ENCODE data around the gene SPOPL. TPM values are rescaled to one million over a fixed set of nuclear protein-coding genes. Genes with fewer than 3 reads are reported as not detected.
"Not testable (repeated sequence)": the region's sequence is repeated elsewhere in the genome, so short reads cannot be mapped to it uniquely, and the experiment has no call there.

The SPOPL gene
- total RNA-seq (2014; rRNA removed; shearing (Covaris generic); ENCODE audit: low replicate concordance): 26.6 and 30.3 TPM in 2 replicates

- Histone ChIP-seq H2AFZ (ENCODE audit: low read length) (peak within 1 kb of the TSS; percentile 92), H3K4me1 (ENCODE audit: low read length) (peaks cover 45% of the 10 kb centered on the region), H3K27me3 (ENCODE audit: low read length) (no peaks in the 10 kb centered on the region), H3K4me2 (ENCODE audit: low read depth, low read length, poor library complexity, severe bottlenecking) (peak within 1 kb of the TSS; percentile 99), H3K4me3 (ENCODE audit: low read length) (peak within 1 kb of the TSS; percentile 79), H3K79me2 (ENCODE audit: low read length) (peaks cover 55% of the 10 kb centered on the region), H3K9me3 (ENCODE audit: low read length) (no peaks in the 10 kb centered on the region), H3K36me3 (ENCODE audit: insufficient read depth, low read length) (peaks cover 6% of the 10 kb centered on the region), H3K27ac (ENCODE audit: low read length) (peak within 1 kb of the TSS; percentile 98), H3K9me2 (replicated peaks; ENCODE audit: insufficient read depth, low read length) (no peaks in the 10 kb centered on the region), H4K20me1 (ENCODE audit: insufficient read depth, low read depth, low read length) (no peaks in the 10 kb centered on the region), H3K9ac (ENCODE audit: low read length) (peak within 1 kb of the TSS; percentile 97)
- peak; percentile 96 for DNase-seq
Measured at GRCh38 chr2:138501425-138502254, at the start of gene SPOPL. Gene SPOPL (plus strand): TSS chr2:138501770. CDS start chr2:138550217, 48,447 bp downstream.

- Histone ChIP-seq H3K79me2 (ENCODE audit: low read length) (no peaks in the 10 kb centered on the region), H2AFZ (ENCODE audit: low read length) (no peak overlapping the region), H3K27ac (ENCODE audit: low read length) (no peak overlapping the region), H3K4me2 (ENCODE audit: low read depth, low read length, poor library complexity, severe bottlenecking) (no peak overlapping the region), H3K4me1 (ENCODE audit: low read length) (no peaks in the 10 kb centered on the region), H3K36me3 (ENCODE audit: insufficient read depth, low read length) (no peaks in the 10 kb centered on the region), H3K9me2 (replicated peaks; ENCODE audit: insufficient read depth, low read length) (no peaks in the 10 kb centered on the region), H3K4me3 (ENCODE audit: low read length) (no peak overlapping the region), H4K20me1 (ENCODE audit: insufficient read depth, low read depth, low read length) (no peaks in the 10 kb centered on the region), H3K27me3 (ENCODE audit: low read length) (no peaks in the 10 kb centered on the region), H3K9me3 (ENCODE audit: low read length) (no peaks in the 10 kb centered on the region), H3K9ac (ENCODE audit: low read length) (no peak overlapping the region)
- no peak for DNase-seq
Measured at GRCh38 chr2:138452324-138452723, 49.2 kb upstream of the SPOPL start.

DNA sequence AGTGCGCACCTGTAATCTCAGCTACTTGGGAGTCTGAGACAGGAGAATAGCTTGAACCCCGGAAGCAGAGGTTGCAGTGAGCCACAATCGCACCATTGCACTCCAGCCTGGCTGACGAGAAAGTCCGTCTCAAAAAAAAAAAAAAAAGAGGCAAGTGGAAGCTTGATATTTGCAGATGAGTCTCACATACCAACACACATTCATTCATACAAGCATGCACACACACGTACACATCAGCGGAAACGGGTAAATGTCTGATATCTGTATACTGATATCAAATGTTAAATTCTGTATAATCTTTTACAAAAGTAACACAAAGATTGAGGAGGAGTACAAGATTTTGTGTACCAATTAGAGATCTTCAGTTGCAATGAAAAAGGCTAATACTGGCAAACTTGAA is 47.8 kb upstream of the SPOPL start:
- no peaks in the 10 kb centered on the region for H3K9me2 ChIP-seq (replicated peaks; ENCODE audit: insufficient read depth, low read length)
- H3K9ac ChIP-seq (ENCODE audit: low read length): no peak overlapping the region
- no peak overlapping the region for H2AFZ ChIP-seq (ENCODE audit: low read length)
- no peak overlapping the region for H3K4me2 ChIP-seq (ENCODE audit: low read depth, low read length, poor library complexity, severe bottlenecking)
- no peaks in the 10 kb centered on the region for H3K4me1 ChIP-seq (ENCODE audit: low read length)
- no peaks in the 10 kb centered on the region for H3K79me2 ChIP-seq (ENCODE audit: low read length)
- H3K4me3 ChIP-seq (ENCODE audit: low read length): no peak overlapping the region
- no peak overlapping the region for H3K27ac ChIP-seq (ENCODE audit: low read length)
- no peaks in the 10 kb centered on the region for H4K20me1 ChIP-seq (ENCODE audit: insufficient read depth, low read depth, low read length)
- no peaks in the 10 kb centered on the region for H3K9me3 ChIP-seq (ENCODE audit: low read length)
- no peak for DNase-seq
- no peaks in the 10 kb centered on the region for H3K36me3 ChIP-seq (ENCODE audit: insufficient read depth, low read length)
- no peaks in the 10 kb centered on the region for H3K27me3 ChIP-seq (ENCODE audit: low read length)

DNA sequence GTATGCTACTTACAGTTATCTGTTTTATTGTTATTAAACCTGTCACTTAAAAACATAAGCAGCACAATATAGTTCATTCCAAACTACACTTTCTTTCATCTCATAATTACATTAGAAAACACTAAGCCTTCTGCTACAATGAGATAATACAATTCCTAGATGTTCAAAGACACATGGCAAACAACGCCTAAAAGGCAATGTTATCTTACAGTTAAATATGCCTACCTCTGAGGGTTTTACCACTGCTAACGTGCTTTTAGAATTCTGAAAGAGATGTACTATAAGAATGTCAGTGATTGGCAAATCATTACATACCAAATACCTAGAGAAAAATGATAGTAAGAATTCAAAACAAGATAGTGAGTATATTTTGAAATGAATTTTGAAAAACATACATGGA is 46.8 kb upstream of the SPOPL start:
- no peak for DNase-seq
- no peaks in the 10 kb centered on the region for H3K9me3 ChIP-seq (ENCODE audit: low read length)
- H4K20me1 ChIP-seq (ENCODE audit: insufficient read depth, low read depth, low read length): no peaks in the 10 kb centered on the region
- H3K79me2 ChIP-seq (ENCODE audit: low read length): no peaks in the 10 kb centered on the region
- no peaks in the 10 kb centered on the region for H3K36me3 ChIP-seq (ENCODE audit: insufficient read depth, low read length)
- no peak overlapping the region for H3K9ac ChIP-seq (ENCODE audit: low read length)
- H3K27me3 ChIP-seq (ENCODE audit: low read length): no peaks in the 10 kb centered on the region
- H3K4me2 ChIP-seq (ENCODE audit: low read depth, low read length, poor library complexity, severe bottlenecking): no peak overlapping the region
- no peak overlapping the region for H3K27ac ChIP-seq (ENCODE audit: low read length)
- H3K4me1 ChIP-seq (ENCODE audit: low read length): no peaks in the 10 kb centered on the region
- H3K4me3 ChIP-seq (ENCODE audit: low read length): no peak overlapping the region
- H3K9me2 ChIP-seq (replicated peaks; ENCODE audit: insufficient read depth, low read length): no peaks in the 10 kb centered on the region
- no peak overlapping the region for H2AFZ ChIP-seq (ENCODE audit: low read length)

GRCh38 chr2:138455275-138455674 is 46.3 kb upstream of the SPOPL start:
- no peaks in the 10 kb centered on the region for H3K9me3 ChIP-seq (ENCODE audit: low read length)
- H3K4me3 ChIP-seq (ENCODE audit: low read length): no peak overlapping the region
- DNase-seq: no peak
- H3K9ac ChIP-seq (ENCODE audit: low read length): no peak overlapping the region
- H2AFZ ChIP-seq (ENCODE audit: low read length): no peak overlapping the region
- H3K9me2 ChIP-seq (replicated peaks; ENCODE audit: insufficient read depth, low read length): no peaks in the 10 kb centered on the region
- no peaks in the 10 kb centered on the region for H3K36me3 ChIP-seq (ENCODE audit: insufficient read depth, low read length)
- no peaks in the 10 kb centered on the region for H3K79me2 ChIP-seq (ENCODE audit: low read length)
- no peaks in the 10 kb centered on the region for H3K27me3 ChIP-seq (ENCODE audit: low read length)
- no peaks in the 10 kb centered on the region for H3K4me1 ChIP-seq (ENCODE audit: low read length)
- H4K20me1 ChIP-seq (ENCODE audit: insufficient read depth, low read depth, low read length): no peaks in the 10 kb centered on the region
- H3K4me2 ChIP-seq (ENCODE audit: low read depth, low read length, poor library complexity, severe bottlenecking): no peak overlapping the region
- no peak overlapping the region for H3K27ac ChIP-seq (ENCODE audit: low read length)

DNA sequence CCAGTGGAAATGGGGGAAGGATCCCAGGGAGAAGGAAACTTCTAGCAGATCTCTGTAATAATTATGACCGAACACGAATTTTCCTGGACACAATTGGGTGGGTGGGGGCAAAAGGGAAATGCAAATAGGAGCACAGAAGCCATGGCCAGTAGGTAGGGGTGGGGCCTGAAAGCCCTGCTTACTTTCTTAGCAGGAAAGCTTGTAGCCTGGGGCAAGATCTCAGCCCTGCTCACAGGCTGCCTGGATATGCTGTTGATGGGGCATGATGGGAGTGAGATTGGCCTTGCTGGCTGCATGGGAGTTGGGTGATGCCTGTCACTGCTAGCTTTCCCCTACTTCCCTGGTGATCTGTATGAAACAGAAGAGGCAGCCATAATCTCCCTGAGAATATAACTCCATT is 45.9 kb upstream of the SPOPL start:
- no peaks in the 10 kb centered on the region for H3K4me1 ChIP-seq (ENCODE audit: low read length)

DNA sequence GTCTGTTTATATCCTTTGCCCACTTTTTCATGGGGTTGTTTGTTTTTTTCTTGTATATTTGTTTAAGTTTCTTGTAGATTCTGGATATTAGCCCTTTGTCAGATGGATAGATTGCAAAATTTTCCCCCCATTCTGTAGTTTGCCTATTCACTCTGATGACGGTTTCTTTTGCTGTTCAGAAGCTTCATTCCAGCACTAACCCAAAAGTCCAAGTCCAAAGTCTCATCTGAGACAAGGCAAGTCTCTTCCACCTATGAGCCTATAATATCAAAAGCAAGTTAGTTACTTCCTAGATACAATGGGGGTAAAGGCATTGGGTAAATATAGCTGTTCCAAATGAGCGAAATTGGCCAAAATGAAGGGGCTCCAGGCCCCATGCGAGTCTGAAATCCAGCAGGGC is 38.9 kb upstream of the SPOPL start:
- not testable (repeated sequence) for H4K20me1 ChIP-seq (ENCODE audit: insufficient read depth, low read depth, low read length); H3K4me3 ChIP-seq (ENCODE audit: low read length); H3K4me2 ChIP-seq (ENCODE audit: low read depth, low read length, poor library complexity, severe bottlenecking); H3K27me3 ChIP-seq (ENCODE audit: low read length); H3K9me2 ChIP-seq (replicated peaks; ENCODE audit: insufficient read depth, low read length); H3K36me3 ChIP-seq (ENCODE audit: insufficient read depth, low read length); H3K79me2 ChIP-seq (ENCODE audit: low read length); H2AFZ ChIP-seq (ENCODE audit: low read length); H3K4me1 ChIP-seq (ENCODE audit: low read length); H3K27ac ChIP-seq (ENCODE audit: low read length); DNase-seq; H3K9me3 ChIP-seq (ENCODE audit: low read length); H3K9ac ChIP-seq (ENCODE audit: low read length)

More for the DNA sequence above, 45.9 kb upstream of the SPOPL start:
- Histone ChIP-seq H3K79me2 (ENCODE audit: low read length) (no peaks in the 10 kb centered on the region), H3K4me2 (ENCODE audit: low read depth, low read length, poor library complexity, severe bottlenecking) (no peak overlapping the region), H4K20me1 (ENCODE audit: insufficient read depth, low read depth, low read length) (no peaks in the 10 kb centered on the region), H3K36me3 (ENCODE audit: insufficient read depth, low read length) (no peaks in the 10 kb centered on the region), H3K9ac (ENCODE audit: low read length) (no peak overlapping the region), H3K9me3 (ENCODE audit: low read length) (no peaks in the 10 kb centered on the region), H2AFZ (ENCODE audit: low read length) (no peak overlapping the region), H3K4me3 (ENCODE audit: low read length) (no peak overlapping the region), H3K9me2 (replicated peaks; ENCODE audit: insufficient read depth, low read length) (no peaks in the 10 kb centered on the region), H3K27me3 (ENCODE audit: low read length) (no peaks in the 10 kb centered on the region), H3K27ac (ENCODE audit: low read length) (no peak overlapping the region)
- no peak for DNase-seq

DNA sequence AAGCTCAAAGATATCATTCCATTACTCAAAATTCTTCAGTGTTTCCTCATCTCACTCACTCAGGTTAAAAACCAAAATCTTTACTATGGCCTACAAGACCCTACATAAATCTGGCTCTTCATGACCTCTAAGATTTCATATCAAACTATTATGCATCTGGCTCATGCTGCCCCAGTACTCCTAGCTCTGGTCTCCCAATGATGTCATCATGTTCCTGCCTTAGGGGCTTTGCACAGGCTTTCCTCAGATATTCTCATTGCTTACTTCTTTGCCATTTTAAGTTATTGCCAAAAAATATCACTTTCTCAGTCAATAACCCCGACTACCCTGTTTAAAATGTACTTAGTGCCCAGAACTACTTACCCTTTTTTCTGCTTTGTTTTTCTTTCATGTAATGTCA is 33.0 kb upstream of the SPOPL start:
- no peaks in the 10 kb centered on the region for H3K27me3 ChIP-seq (ENCODE audit: low read length)
- no peaks in the 10 kb centered on the region for H3K9me2 ChIP-seq (replicated peaks; ENCODE audit: insufficient read depth, low read length)
- H3K4me1 ChIP-seq (ENCODE audit: low read length): no peaks in the 10 kb centered on the region
- H3K9me3 ChIP-seq (ENCODE audit: low read length): no peaks in the 10 kb centered on the region; the same call in 1 of the 2 replicates
- H2AFZ ChIP-seq (ENCODE audit: low read length): no peak overlapping the region
- H3K27ac ChIP-seq (ENCODE audit: low read length): no peak overlapping the region
- DNase-seq: no peak
- H3K4me2 ChIP-seq (ENCODE audit: low read depth, low read length, poor library complexity, severe bottlenecking): no peak overlapping the region
- no peaks in the 10 kb centered on the region for H3K36me3 ChIP-seq (ENCODE audit: insufficient read depth, low read length)
- no peaks in the 10 kb centered on the region for H3K79me2 ChIP-seq (ENCODE audit: low read length)
- no peaks in the 10 kb centered on the region for H4K20me1 ChIP-seq (ENCODE audit: insufficient read depth, low read depth, low read length)
- no peak overlapping the region for H3K9ac ChIP-seq (ENCODE audit: low read length)
- no peak overlapping the region for H3K4me3 ChIP-seq (ENCODE audit: low read length)
